Keratinocyte (primary cell): ENCODE data around the gene NPLOC4.

Experiments
- EZH2 ChIP-seq: IDR thresholded peaks from one replicate; pipeline ENCODE4 v1.6.1; 2012; ENCODE audit warnings: inconsistent platforms, mild to moderate bottlenecking, low read length, moderate library complexity
- TF ChIP-seq, protein P1 (sequence below), 3 experiments: IDR thresholded peaks in 1 of 3; conservative IDR thresholded peaks in 1 of 3; optimal IDR thresholded peaks in 1 of 3; 2 replicates in 2 of 3; 3 replicates in 1 of 3; pipeline versions ENCODE3 to v1.5.1; 2011; ENCODE audit warnings: low read length in 3 of 3, mild to moderate bottlenecking in 3 of 3, moderate library complexity in 2 of 3, control low read depth in 1 of 3, inconsistent platforms in 1 of 3; ENCODE audit not compliant: insufficient read depth in 2 of 3; ENCODE audit errors: extremely low read depth in 1 of 3

DNA sequence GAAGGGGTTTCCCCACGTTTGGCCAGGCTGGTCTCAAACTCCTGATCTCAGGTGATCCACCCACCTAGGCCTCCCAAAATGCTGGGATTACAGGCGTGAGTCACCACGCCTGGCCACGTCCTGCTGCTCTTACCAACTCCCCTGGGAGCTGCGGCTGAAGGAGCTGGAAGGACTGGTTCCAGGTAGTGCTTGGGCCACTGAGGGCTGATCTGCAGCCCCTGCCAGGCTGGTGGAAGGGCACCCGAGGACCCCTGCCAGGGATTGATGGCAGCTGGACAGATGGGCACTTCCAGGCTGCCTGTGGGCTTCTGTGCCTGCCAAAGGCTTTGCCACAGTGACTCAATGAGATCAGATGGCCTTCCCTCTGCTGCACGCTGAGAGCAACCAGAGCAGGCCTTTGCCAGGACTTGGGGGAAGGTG is 27.1 kb upstream of the NPLOC4 start:
- TF ChIP-seq, protein P1, sequence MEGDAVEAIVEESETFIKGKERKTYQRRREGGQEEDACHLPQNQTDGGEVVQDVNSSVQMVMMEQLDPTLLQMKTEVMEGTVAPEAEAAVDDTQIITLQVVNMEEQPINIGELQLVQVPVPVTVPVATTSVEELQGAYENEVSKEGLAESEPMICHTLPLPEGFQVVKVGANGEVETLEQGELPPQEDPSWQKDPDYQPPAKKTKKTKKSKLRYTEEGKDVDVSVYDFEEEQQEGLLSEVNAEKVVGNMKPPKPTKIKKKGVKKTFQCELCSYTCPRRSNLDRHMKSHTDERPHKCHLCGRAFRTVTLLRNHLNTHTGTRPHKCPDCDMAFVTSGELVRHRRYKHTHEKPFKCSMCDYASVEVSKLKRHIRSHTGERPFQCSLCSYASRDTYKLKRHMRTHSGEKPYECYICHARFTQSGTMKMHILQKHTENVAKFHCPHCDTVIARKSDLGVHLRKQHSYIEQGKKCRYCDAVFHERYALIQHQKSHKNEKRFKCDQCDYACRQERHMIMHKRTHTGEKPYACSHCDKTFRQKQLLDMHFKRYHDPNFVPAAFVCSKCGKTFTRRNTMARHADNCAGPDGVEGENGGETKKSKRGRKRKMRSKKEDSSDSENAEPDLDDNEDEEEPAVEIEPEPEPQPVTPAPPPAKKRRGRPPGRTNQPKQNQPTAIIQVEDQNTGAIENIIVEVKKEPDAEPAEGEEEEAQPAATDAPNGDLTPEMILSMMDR (optimal IDR thresholded peaks at IDR 0.05 in 1 of 3, IDR thresholded peaks at IDR 0.05 in 1 of 3, conservative IDR thresholded peaks at IDR 0.05 in 1 of 3; ENCODE audit: extremely low read depth in 1 of 3, insufficient read depth in 2 of 3, low read length in 3 of 3): no peak
- no peak for TF ChIP-seq EZH2
